WERI-Rb-1 (cell line): ENCODE measurements around the gene IL22RA2.

Source experiments
- DNase-seq: peaks from one replicate; pipeline ENCODE4 v3.0.0-alpha.2; 2020
- H3K27ac ChIP-seq: fragments of 250-450 bp; sonication (Bioruptor Pico); 2 replicates; pipeline ENCODE4 v1.5.1; 2020; ENCODE audit warnings: mild to moderate bottlenecking, moderate library complexity
- H3K27me3 ChIP-seq: fragments of 250-450 bp; sonication (Bioruptor Pico); 2 replicates; pipeline ENCODE4 v1.5.1; 2021; ENCODE audit warnings: mild to moderate bottlenecking, low read depth, moderate library complexity; ENCODE audit not compliant: insufficient read depth, severe bottlenecking
- H3K36me3 ChIP-seq: fragments of 250-450 bp; sonication (Bioruptor Pico); 2 replicates; pipeline ENCODE4 v1.5.1; 2020; ENCODE audit warnings: mild to moderate bottlenecking, moderate library complexity
- H3K4me3 ChIP-seq: 2 replicates; pipeline ENCODE4 v1.5.1; 2011; ENCODE audit warnings: low read depth, mild to moderate bottlenecking, control low read depth, low read length
- H3K9me3 ChIP-seq: fragments of 250-450 bp; sonication (Bioruptor Pico); 2 replicates; pipeline ENCODE4 v1.5.1; 2021; ENCODE audit warnings: mild to moderate bottlenecking, moderate library complexity; ENCODE audit not compliant: severe bottlenecking
- CTCF ChIP-seq: IDR thresholded peaks from 2 replicates; pipeline ENCODE4 v1.5.1; 2011; ENCODE audit warnings: low read depth, mild to moderate bottlenecking, control low read depth, inconsistent platforms, low read length

Gene IL22RA2

GRCh38 chr6:137094411-137095008 is 78.9 kb downstream of the IL22RA2 start:
- no peak overlapping the region for H3K27ac ChIP-seq
- no peaks in the 10 kb centered on the region for H3K27me3 ChIP-seq
- H3K9me3 ChIP-seq = no peaks in the 10 kb centered on the region
- H3K4me3 ChIP-seq = no peak overlapping the region
- peak; percentile 53 for DNase-seq
- TF ChIP-seq CTCF = peak; percentile 54
- H3K36me3 ChIP-seq = no peaks in the 10 kb centered on the region
